ENCODE results near the gene USP3.

GRCh38 chr15:63597038-63597790, 92.8 kb downstream of the USP3 start, which contains the start of gene FBXL22:
- no peak for TF ChIP-seq CTCF (IDR thresholded peaks at IDR 0.05; ENCODE audit: insufficient read depth, low read length, poor library complexity, severe bottlenecking)
- no peak for TF ChIP-seq EZH2phosphoT487 (conservative IDR thresholded peaks at IDR 0.05; ENCODE audit: low read length)
